ENCODE results near the gene ECHDC3. TPM values are rescaled to one million over a fixed set of nuclear protein-coding genes. Genes with fewer than 3 reads are reported as not detected.

ECHDC3 gene
- total RNA-seq, 1 experiment from 2014 or later, result 4.4 TPM

GRCh38 chr10:11761431-11761830 is 19.2 kb downstream of the ECHDC3 start:
- no peak for DNase-seq (ENCODE audit: low read depth, low spot score)
- in situ Hi-C loops (cut with HindIII; ENCODE audit: low pct_unique_long_range_greater_than_20kb, low sequenced_read_pairs), result no loop called here

GRCh38 chr10:11762706-11763500 is 20.7 kb downstream of the ECHDC3 start:
- DNase-seq (ENCODE audit: low read depth, low spot score), result no peak
- in situ Hi-C loops (cut with HindIII; ENCODE audit: low pct_unique_long_range_greater_than_20kb, low sequenced_read_pairs), result no loop called here

- no peak for DNase-seq (ENCODE audit: low read depth, low spot score)
- in situ Hi-C loops (cut with HindIII; ENCODE audit: low pct_unique_long_range_greater_than_20kb, low sequenced_read_pairs), result no loop called here
Observed at GRCh38 chr10:11763501-11763861, 21.3 kb downstream of the ECHDC3 start.

GRCh38 chr10:11765141-11765540 is 23.0 kb downstream of the ECHDC3 start:
- in situ Hi-C loops (cut with HindIII; ENCODE audit: low pct_unique_long_range_greater_than_20kb, low sequenced_read_pairs), result no loop called here
- no peak for DNase-seq (ENCODE audit: low read depth, low spot score)

GRCh38 chr10:11772575-11773288 is 30.6 kb downstream of the ECHDC3 start:
- in situ Hi-C loops (cut with HindIII; ENCODE audit: low pct_unique_long_range_greater_than_20kb, low sequenced_read_pairs), result no loop called here

GRCh38 chr10:11773761-11774441 is 31.7 kb downstream of the ECHDC3 start:
- in situ Hi-C loops (cut with HindIII; ENCODE audit: low pct_unique_long_range_greater_than_20kb, low sequenced_read_pairs), result no loop called here
- DNase-seq (ENCODE audit: low read depth, low spot score), result no peak

More at GRCh38 chr10:11772575-11773288, 30.6 kb downstream of the ECHDC3 start:
- DNase-seq (ENCODE audit: low read depth, low spot score), result no peak

- in situ Hi-C loops (cut with HindIII; ENCODE audit: low pct_unique_long_range_greater_than_20kb, low sequenced_read_pairs), result no loop called here
- no peak for DNase-seq (ENCODE audit: low read depth, low spot score)
Observed at GRCh38 chr10:11775412-11775811, 33.2 kb downstream of the ECHDC3 start.

GRCh38 chr10:11776080-11776479 is 33.9 kb downstream of the ECHDC3 start:
- DNase-seq (ENCODE audit: low read depth, low spot score), result no peak
- in situ Hi-C loops (cut with HindIII; ENCODE audit: low pct_unique_long_range_greater_than_20kb, low sequenced_read_pairs), result no loop called here

- in situ Hi-C loops (cut with HindIII; ENCODE audit: low pct_unique_long_range_greater_than_20kb, low sequenced_read_pairs), result no loop called here
- DNase-seq (ENCODE audit: low read depth, low spot score), result no peak
Observed at GRCh38 chr10:11781114-11781513, 38.9 kb downstream of the ECHDC3 start.

- in situ Hi-C loops (cut with HindIII; ENCODE audit: low pct_unique_long_range_greater_than_20kb, low sequenced_read_pairs), result no loop called here
- DNase-seq (ENCODE audit: low read depth, low spot score), result peak; percentile 68
Observed at GRCh38 chr10:11782793-11783557, 40.8 kb downstream of the ECHDC3 start.

GRCh38 chr10:11783558-11783865 is 41.3 kb downstream of the ECHDC3 start:
- in situ Hi-C loops (cut with HindIII; ENCODE audit: low pct_unique_long_range_greater_than_20kb, low sequenced_read_pairs), result no loop called here
- DNase-seq (ENCODE audit: low read depth, low spot score), result no peak

- DNase-seq (ENCODE audit: low read depth, low spot score), result no peak
- in situ Hi-C loops (cut with HindIII; ENCODE audit: low pct_unique_long_range_greater_than_20kb, low sequenced_read_pairs), result no loop called here
Observed at GRCh38 chr10:11787374-11787773, 45.2 kb downstream of the ECHDC3 start.

GRCh38 chr10:11787846-11788245 is 45.7 kb downstream of the ECHDC3 start:
- in situ Hi-C loops (cut with HindIII; ENCODE audit: low pct_unique_long_range_greater_than_20kb, low sequenced_read_pairs), result no loop called here
- no peak for DNase-seq (ENCODE audit: low read depth, low spot score)

- in situ Hi-C loops (cut with HindIII; ENCODE audit: low pct_unique_long_range_greater_than_20kb, low sequenced_read_pairs), result no loop called here
- DNase-seq (ENCODE audit: low read depth, low spot score), result no peak
Observed at GRCh38 chr10:11789306-11789705, 47.1 kb downstream of the ECHDC3 start.

- in situ Hi-C loops (cut with HindIII; ENCODE audit: low pct_unique_long_range_greater_than_20kb, low sequenced_read_pairs), result no loop called here
- DNase-seq (ENCODE audit: low read depth, low spot score), result no peak
Observed at GRCh38 chr10:11789956-11790355, 47.8 kb downstream of the ECHDC3 start.

GRCh38 chr10:11793762-11794479 is 51.7 kb downstream of the ECHDC3 start:
- in situ Hi-C loops (cut with HindIII; ENCODE audit: low pct_unique_long_range_greater_than_20kb, low sequenced_read_pairs), result no loop called here

GRCh38 chr10:11794566-11794965 is 52.4 kb downstream of the ECHDC3 start:
- DNase-seq (ENCODE audit: low read depth, low spot score), result no peak
- in situ Hi-C loops (cut with HindIII; ENCODE audit: low pct_unique_long_range_greater_than_20kb, low sequenced_read_pairs), result no loop called here

More at GRCh38 chr10:11793762-11794479, 51.7 kb downstream of the ECHDC3 start:
- no peak for DNase-seq (ENCODE audit: low read depth, low spot score)
